Hematopoietic multipotent progenitor cell (in vitro differentiated cells): ENCODE measurements around the gene PPP1R36. TPM values are rescaled to one million over a fixed set of nuclear protein-coding genes. Genes with fewer than 3 reads are reported as not detected.
"Not testable (repeated sequence)": the region's sequence is repeated elsewhere in the genome, so short reads cannot be mapped to it uniquely, and the experiment has no call there.

Experiments used
- DNase-seq, 3 donors: peaks; one replicate each; pipeline ENCODE4 v3.0.0-alpha.2; 2011 to 2015; ENCODE audit warnings: low read depth in 2 of 3, low spot score in 2 of 3
- total RNA-seq: library from RNA; depleted of rRNA; stranded (reverse); fragments of >200 nt; gene quantifications from one replicate; pipeline ENCODE4 v1.2.3, GENCODE V29; 2012

Gene PPP1R36
- total RNA-seq = not detected

GRCh38 chr14:64549791-64550620, at the start of gene PPP1R36:
PPP1R36 (plus strand) TSS chr14:64549961; CDS start chr14:64549998, 37 bp downstream.
- DNase-seq = peak in 2 of 3 donors; percentile 44 to 50

- no peak for DNase-seq
Observed at GRCh38 chr14:64500088-64500487, 49.7 kb upstream of the PPP1R36 start.

GRCh38 chr14:64501411-64502171, 48.2 kb upstream of the PPP1R36 start:
- no peak for DNase-seq

GRCh38 chr14:64502456-64502855, 47.3 kb upstream of the PPP1R36 start:
- no peak for DNase-seq

GRCh38 chr14:64502887-64503433, 46.8 kb upstream of the PPP1R36 start:
- DNase-seq = no peak

- DNase-seq = peak; percentile 95 to 96 (median 96)
Observed at GRCh38 chr14:64503434-64504309, 46.1 kb upstream of the PPP1R36 start, which contains the start of gene ZBTB25. ZBTB25 (minus strand) TSS chr14:64503838; CDS start chr14:64490533, 13,305 bp downstream.

- peak; percentile 59 to 90 (median 84) for DNase-seq
Observed at GRCh38 chr14:64504310-64504896, 45.4 kb upstream of the PPP1R36 start, which contains the start of gene ZBTB1. ZBTB1 (plus strand) TSS chr14:64504770; CDS start chr14:64521505, 16,735 bp downstream.

GRCh38 chr14:64504897-64505794, 44.6 kb upstream of the PPP1R36 start:
- DNase-seq = peak; percentile 64 to 91 (median 80)

GRCh38 chr14:64506721-64507120, 43.0 kb upstream of the PPP1R36 start:
- DNase-seq = no peak

- DNase-seq = no peak
Observed at GRCh38 chr14:64507376-64508156, 42.2 kb upstream of the PPP1R36 start.

GRCh38 chr14:64508215-64508776, 41.5 kb upstream of the PPP1R36 start:
- peak in 1 of 3 donors; percentile 49 for DNase-seq

GRCh38 chr14:64509036-64509435, 40.7 kb upstream of the PPP1R36 start:
- no peak for DNase-seq

GRCh38 chr14:64510825-64511671, 38.7 kb upstream of the PPP1R36 start:
- DNase-seq = peak; percentile 52 to 74 (median 68)

- DNase-seq = no peak
Observed at GRCh38 chr14:64513271-64513670, 36.5 kb upstream of the PPP1R36 start.

- DNase-seq = no peak
Observed at GRCh38 chr14:64515053-64515452, 34.7 kb upstream of the PPP1R36 start.

- DNase-seq = no peak
Observed at GRCh38 chr14:64516969-64517368, 32.8 kb upstream of the PPP1R36 start.

GRCh38 chr14:64517667-64518066, 32.1 kb upstream of the PPP1R36 start:
- not testable (repeated sequence) for DNase-seq
